GM18499 (cell line): ENCODE results near the gene PTPRG.

Experiments used
- ATAC-seq: cut with Tn5 transposase; IDR thresholded peaks from one replicate; pipeline ENCODE4 v1.9.1; 2021; ENCODE audit warnings: moderate number of reproducible peaks; ENCODE audit not compliant: insufficient read depth, unreplicated experiment

PTPRG gene

GRCh38 chr3:62253971-62254370 is 692.6 kb downstream of the PTPRG start:
- ATAC-seq, result no peak

GRCh38 chr3:62255758-62256157 is 694.4 kb downstream of the PTPRG start:
- no peak for ATAC-seq

GRCh38 chr3:62259924-62260323 is 698.6 kb downstream of the PTPRG start:
- ATAC-seq, result no peak

- no peak for ATAC-seq
Observed at GRCh38 chr3:62260655-62261054, 699.3 kb downstream of the PTPRG start.

GRCh38 chr3:62261121-62261520 is 699.8 kb downstream of the PTPRG start:
- no peak for ATAC-seq

- no peak for ATAC-seq
Observed at GRCh38 chr3:62261736-62262135, 700.4 kb downstream of the PTPRG start.

- no peak for ATAC-seq
Observed at GRCh38 chr3:62265528-62265927, 704.2 kb downstream of the PTPRG start.

GRCh38 chr3:62266668-62267283 is 705.4 kb downstream of the PTPRG start:
- no peak for ATAC-seq

- ATAC-seq, result no peak
Observed at GRCh38 chr3:62276658-62277180, 715.3 kb downstream of the PTPRG start.

- no peak for ATAC-seq
Observed at GRCh38 chr3:62277450-62277849, 716.1 kb downstream of the PTPRG start.

GRCh38 chr3:62277986-62278385 is 716.6 kb downstream of the PTPRG start:
- ATAC-seq, result no peak

- no peak for ATAC-seq
Observed at GRCh38 chr3:62281726-62282125, 720.4 kb downstream of the PTPRG start.

GRCh38 chr3:62284442-62284841 is 723.1 kb downstream of the PTPRG start:
- ATAC-seq, result no peak

GRCh38 chr3:62287392-62287927 is 726.1 kb downstream of the PTPRG start:
- no peak for ATAC-seq

- ATAC-seq, result no peak
Observed at GRCh38 chr3:62289922-62290321, 728.6 kb downstream of the PTPRG start.

- no peak for ATAC-seq
Observed at GRCh38 chr3:62293051-62293780, 731.8 kb downstream of the PTPRG start.

- ATAC-seq, result no peak
Observed at GRCh38 chr3:62295571-62295970, 734.2 kb downstream of the PTPRG start.

GRCh38 chr3:62300617-62301016 is 739.2 kb downstream of the PTPRG start:
- no peak for ATAC-seq

GRCh38 chr3:62312201-62312600 is 750.8 kb downstream of the PTPRG start:
- ATAC-seq, result no peak

GRCh38 chr3:62316525-62316924 is 755.2 kb downstream of the PTPRG start:
- ATAC-seq, result no peak

- no peak for ATAC-seq
Observed at GRCh38 chr3:62318365-62318751, 757.0 kb downstream of the PTPRG start.
